Effector memory CD4-positive, alpha-beta T cell (primary cell): ENCODE measurements around the gene FCHSD1.
A peak's percentile ranks its signal among the peaks of the same experiment; 100 is the strongest.

ENCODE experiments used
- DNase-seq, 3 donors: peaks; one replicate each; pipeline ENCODE4 v3.0.0-alpha.2; 2020
- H3K27ac ChIP-seq: 2 replicates; pipeline ENCODE4 v1.7.0; 2013; ENCODE audit warnings: mild to moderate bottlenecking, low read length, moderate library complexity; ENCODE audit not compliant: insufficient read depth, poor library complexity, severe bottlenecking
- H3K27me3 ChIP-seq: replicated peaks from 2 replicates; pipeline ENCODE4 v1.7.0; 2013; ENCODE audit warnings: mild to moderate bottlenecking, low read length; ENCODE audit not compliant: insufficient read depth, control insufficient read depth, poor library complexity, severe bottlenecking
- H3K36me3 ChIP-seq: 2 replicates; pipeline ENCODE4 v1.7.0; 2013; ENCODE audit warnings: mild to moderate bottlenecking, low read length, moderate library complexity; ENCODE audit not compliant: control insufficient read depth, insufficient read depth
- H3K4me1 ChIP-seq: 2 replicates; pipeline ENCODE4 v1.7.0; 2013; ENCODE audit warnings: low read length, mild to moderate bottlenecking; ENCODE audit not compliant: control insufficient read depth, insufficient read depth, poor library complexity, severe bottlenecking
- H3K4me3 ChIP-seq: 2 replicates; pipeline ENCODE4 v1.7.0; 2013; ENCODE audit warnings: low read length, low read depth, mild to moderate bottlenecking; ENCODE audit not compliant: insufficient read depth, poor library complexity, severe bottlenecking
- H3K9me3 ChIP-seq: 2 replicates; pipeline ENCODE4 v1.7.0; 2013; ENCODE audit warnings: mild to moderate bottlenecking, low read length, moderate library complexity; ENCODE audit not compliant: control insufficient read depth

Gene FCHSD1

GRCh38 chr5:141686648-141687416 is 35.6 kb upstream of the FCHSD1 start:
- Histone ChIP-seq H3K27me3 (no peaks in the 10 kb centered on the region), H3K4me1 (peaks cover 18% of the 10 kb centered on the region), H3K9me3 (no peaks in the 10 kb centered on the region), H3K36me3 (no peaks in the 10 kb centered on the region), H3K27ac (no peak overlapping the region), H3K4me3 (no peak overlapping the region)
- no peak for DNase-seq

- no peak overlapping the region for H3K4me3 ChIP-seq
- DNase-seq, result no peak
- H3K9me3 ChIP-seq, result no peaks in the 10 kb centered on the region
These were observed 34.4 kb upstream of the FCHSD1 start for GRCh38 chr5:141685591-141685990.

GRCh38 chr5:141683596-141684141 is 32.5 kb upstream of the FCHSD1 start:
- no peak overlapping the region for H3K27ac ChIP-seq
- no peaks in the 10 kb centered on the region for H3K36me3 ChIP-seq
- no peaks in the 10 kb centered on the region for H3K9me3 ChIP-seq
- DNase-seq, result no peak
- H3K4me3 ChIP-seq, result no peak overlapping the region
- H3K4me1 ChIP-seq, result peaks cover 25% of the 10 kb centered on the region
- no peaks in the 10 kb centered on the region for H3K27me3 ChIP-seq

More at GRCh38 chr5:141685591-141685990, 34.4 kb upstream of the FCHSD1 start:
- no peaks in the 10 kb centered on the region for H3K27me3 ChIP-seq
- no peak overlapping the region for H3K27ac ChIP-seq
- peaks cover 25% of the 10 kb centered on the region for H3K4me1 ChIP-seq
- no peaks in the 10 kb centered on the region for H3K36me3 ChIP-seq

- Histone ChIP-seq H3K4me1 (peaks cover 25% of the 10 kb centered on the region), H3K27me3 (no peaks in the 10 kb centered on the region), H3K9me3 (no peaks in the 10 kb centered on the region), H3K36me3 (no peaks in the 10 kb centered on the region), H3K4me3 (peak within 1 kb of the TSS; percentile 53), H3K27ac (peak within 1 kb of the TSS; percentile 24)
- peak; percentile 19 to 32 (median 19) for DNase-seq
These were observed 30.8 kb upstream of the FCHSD1 start, which contains the start of gene ARAP3 for GRCh38 chr5:141681695-141682641. Gene ARAP3, minus strand, starts transcription at chr5:141682230. Its CDS starts 1,744 bp downstream, at chr5:141680486.

- H3K27ac ChIP-seq, result no peak overlapping the region
- peak overlapping the region; percentile 53 for H3K4me3 ChIP-seq
- H3K4me1 ChIP-seq, result peaks cover 25% of the 10 kb centered on the region
- no peak for DNase-seq
- H3K27me3 ChIP-seq, result no peaks in the 10 kb centered on the region
- H3K36me3 ChIP-seq, result no peaks in the 10 kb centered on the region
- no peaks in the 10 kb centered on the region for H3K9me3 ChIP-seq
These were observed 30.1 kb upstream of the FCHSD1 start for GRCh38 chr5:141681295-141681694.

GRCh38 chr5:141680751-141681201 is 29.6 kb upstream of the FCHSD1 start:
- no peak for DNase-seq
- Histone ChIP-seq H3K27ac (no peak overlapping the region), H3K27me3 (no peaks in the 10 kb centered on the region), H3K36me3 (no peaks in the 10 kb centered on the region), H3K4me1 (peaks cover 25% of the 10 kb centered on the region), H3K4me3 (no peak overlapping the region), H3K9me3 (no peaks in the 10 kb centered on the region)

GRCh38 chr5:141680178-141680577 is 29.0 kb upstream of the FCHSD1 start:
- Histone ChIP-seq H3K9me3 (no peaks in the 10 kb centered on the region), H3K4me3 (no peak overlapping the region), H3K36me3 (no peaks in the 10 kb centered on the region), H3K27ac (no peak overlapping the region), H3K27me3 (no peaks in the 10 kb centered on the region), H3K4me1 (peaks cover 25% of the 10 kb centered on the region)
- no peak for DNase-seq

GRCh38 chr5:141677415-141677814 is 26.2 kb upstream of the FCHSD1 start:
- Histone ChIP-seq H3K27ac (no peak overlapping the region), H3K4me1 (peaks cover 10% of the 10 kb centered on the region), H3K4me3 (no peak overlapping the region), H3K27me3 (no peaks in the 10 kb centered on the region), H3K36me3 (no peaks in the 10 kb centered on the region), H3K9me3 (no peaks in the 10 kb centered on the region)
- DNase-seq, result no peak

GRCh38 chr5:141675672-141676071 is 24.5 kb upstream of the FCHSD1 start:
- DNase-seq, result no peak
- Histone ChIP-seq H3K4me3 (no peak overlapping the region), H3K4me1 (no peaks in the 10 kb centered on the region), H3K36me3 (no peaks in the 10 kb centered on the region), H3K27me3 (no peaks in the 10 kb centered on the region), H3K9me3 (no peaks in the 10 kb centered on the region), H3K27ac (no peak overlapping the region)
